Astrocyte (in vitro differentiated cells and primary cell): Measurements from ENCODE around the gene DLL1. TPM values are rescaled to one million over a fixed set of nuclear protein-coding genes. Genes with fewer than 3 reads are reported as not detected.

ENCODE experiments used
- DNase-seq: peaks from one replicate; pipeline ENCODE4 v3.0.0-alpha.2; 2010; ENCODE audit warnings: low read depth
- FAIRE-seq: peaks from 2 replicates; lab custom pipeline; 2011; peaks lifted over from hg19 to GRCh38; lab: Jason Lieb, UNC
- H2AFZ ChIP-seq: 2 replicates; pipeline ENCODE4 v1.6.0; 2012; ENCODE audit warnings: low read depth, low read length, inconsistent platforms
- H3K27ac ChIP-seq: 2 replicates; pipeline ENCODE4 v1.5.1; 2011; ENCODE audit warnings: low read depth, low read length, inconsistent platforms
- H3K27me3 ChIP-seq: 2 replicates; pipeline ENCODE4 v1.6.0; 2011; ENCODE audit warnings: low read length, inconsistent platforms; ENCODE audit not compliant: insufficient read depth
- H3K36me3 ChIP-seq: 2 replicates; pipeline ENCODE4 v1.5.1; 2011; ENCODE audit warnings: low read length, inconsistent platforms; ENCODE audit not compliant: insufficient read depth
- H3K4me1 ChIP-seq: 2 replicates; pipeline ENCODE4 v1.5.1; 2011; ENCODE audit warnings: low read length, inconsistent platforms; ENCODE audit not compliant: insufficient read depth
- H3K4me2 ChIP-seq: 2 replicates; pipeline ENCODE4 v1.6.0; 2012; ENCODE audit warnings: low read length, inconsistent platforms
- H3K4me3 ChIP-seq: 2 replicates; pipeline ENCODE4 v1.5.1; 2011; ENCODE audit warnings: low read depth, mild to moderate bottlenecking, low read length, inconsistent platforms; ENCODE audit not compliant: insufficient read depth
- H3K79me2 ChIP-seq: 2 replicates; pipeline ENCODE4 v1.6.0; 2012; ENCODE audit warnings: mild to moderate bottlenecking, low read length, inconsistent platforms; ENCODE audit not compliant: insufficient read depth
- H3K9ac ChIP-seq: 2 replicates; pipeline ENCODE4 v1.6.0; 2012; ENCODE audit warnings: mild to moderate bottlenecking, low read length, inconsistent platforms
- H3K9me3 ChIP-seq: 2 replicates; pipeline ENCODE4 v1.5.1; 2012; ENCODE audit warnings: low read depth, mild to moderate bottlenecking, low read length, inconsistent platforms; ENCODE audit not compliant: insufficient read depth
- H4K20me1 ChIP-seq: 2 replicates; pipeline ENCODE4 v1.6.0; 2012; ENCODE audit warnings: low read length, inconsistent platforms; ENCODE audit not compliant: insufficient read depth
- H3K27ac Mint-ChIP-seq: one replicate; pipeline ENCODE4 v1.8.0; 2021; ENCODE audit warnings: mild to moderate bottlenecking, mixed read lengths; ENCODE audit not compliant: unreplicated experiment
- H3K27me3 Mint-ChIP-seq: one replicate; pipeline ENCODE4 v1.8.0; 2021; ENCODE audit warnings: low read depth, mixed read lengths; ENCODE audit not compliant: unreplicated experiment
- H3K36me3 Mint-ChIP-seq: one replicate; pipeline ENCODE4 v1.8.0; 2021; ENCODE audit warnings: low read depth, mixed read lengths; ENCODE audit not compliant: unreplicated experiment
- H3K4me1 Mint-ChIP-seq: one replicate; pipeline ENCODE4 v1.8.0; 2021; ENCODE audit warnings: low read depth, mixed read lengths; ENCODE audit not compliant: unreplicated experiment
- H3K4me3 Mint-ChIP-seq: one replicate; pipeline ENCODE4 v1.8.0; 2021; ENCODE audit warnings: mild to moderate bottlenecking, moderate library complexity, mixed read lengths; ENCODE audit not compliant: unreplicated experiment
- H3K9me3 Mint-ChIP-seq: one replicate; pipeline ENCODE4 v1.8.0; 2021; ENCODE audit warnings: mild to moderate bottlenecking, mixed read lengths; ENCODE audit not compliant: unreplicated experiment
- EZH2 ChIP-seq: IDR thresholded peaks from 2 replicates; pipeline ENCODE4 v1.6.1; 2012; ENCODE audit warnings: mild to moderate bottlenecking, low read length, inconsistent platforms; ENCODE audit not compliant: insufficient read depth
- total RNA-seq: library from RNA; stranded (reverse); gene quantifications from 2 replicates; pipeline ENCODE4 v1.2.1, GENCODE V29; 2021
- TF ChIP-seq, protein P1 (sequence below): IDR thresholded peaks from 2 replicates; pipeline ENCODE4 v1.5.1; 2011; ENCODE audit warnings: low read depth, mild to moderate bottlenecking, inconsistent platforms, low read length, moderate library complexity; ENCODE audit not compliant: insufficient read depth

Gene DLL1
- total RNA-seq, 1 donor from 2014 or later: 1.6 TPM

DNA sequence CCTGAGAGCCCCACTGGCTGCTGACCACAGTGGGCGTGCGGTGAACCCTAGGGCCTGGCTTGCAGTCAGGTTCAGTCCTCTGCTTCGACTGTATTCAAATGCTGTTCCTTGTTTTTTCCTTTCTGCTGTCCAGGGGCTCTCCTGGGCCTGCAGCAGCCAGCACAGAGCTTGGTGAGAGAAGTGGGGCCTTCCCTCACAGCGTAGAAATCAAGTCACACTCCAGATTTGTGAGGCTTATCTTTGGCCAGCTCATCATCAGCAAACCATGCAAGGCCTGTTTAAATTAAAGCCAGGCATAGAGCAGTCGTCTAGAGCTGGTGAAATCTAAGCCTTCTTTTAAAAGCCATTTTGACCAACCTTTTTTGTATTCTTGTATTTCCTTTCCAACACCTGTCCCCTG lies 24.1 kb upstream of the DLL1 start:
- no peaks in the 10 kb centered on the region for H3K27me3 ChIP-seq
- peaks cover 14% of the 10 kb centered on the region for H3K36me3 Mint-ChIP-seq
- TF ChIP-seq, protein P1, sequence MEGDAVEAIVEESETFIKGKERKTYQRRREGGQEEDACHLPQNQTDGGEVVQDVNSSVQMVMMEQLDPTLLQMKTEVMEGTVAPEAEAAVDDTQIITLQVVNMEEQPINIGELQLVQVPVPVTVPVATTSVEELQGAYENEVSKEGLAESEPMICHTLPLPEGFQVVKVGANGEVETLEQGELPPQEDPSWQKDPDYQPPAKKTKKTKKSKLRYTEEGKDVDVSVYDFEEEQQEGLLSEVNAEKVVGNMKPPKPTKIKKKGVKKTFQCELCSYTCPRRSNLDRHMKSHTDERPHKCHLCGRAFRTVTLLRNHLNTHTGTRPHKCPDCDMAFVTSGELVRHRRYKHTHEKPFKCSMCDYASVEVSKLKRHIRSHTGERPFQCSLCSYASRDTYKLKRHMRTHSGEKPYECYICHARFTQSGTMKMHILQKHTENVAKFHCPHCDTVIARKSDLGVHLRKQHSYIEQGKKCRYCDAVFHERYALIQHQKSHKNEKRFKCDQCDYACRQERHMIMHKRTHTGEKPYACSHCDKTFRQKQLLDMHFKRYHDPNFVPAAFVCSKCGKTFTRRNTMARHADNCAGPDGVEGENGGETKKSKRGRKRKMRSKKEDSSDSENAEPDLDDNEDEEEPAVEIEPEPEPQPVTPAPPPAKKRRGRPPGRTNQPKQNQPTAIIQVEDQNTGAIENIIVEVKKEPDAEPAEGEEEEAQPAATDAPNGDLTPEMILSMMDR: no peak
- TF ChIP-seq EZH2: no peak
- H3K27ac Mint-ChIP-seq: peak overlapping the region; percentile 34
- H4K20me1 ChIP-seq: peaks cover 85% of the 10 kb centered on the region
- peaks cover 7% of the 10 kb centered on the region for H3K36me3 ChIP-seq
- H3K79me2 ChIP-seq: peaks cover 96% of the 10 kb centered on the region
- no peak overlapping the region for H3K4me2 ChIP-seq
- FAIRE-seq: no peak
- DNase-seq: no peak
- H3K4me3 ChIP-seq: no peak overlapping the region
- H3K9me3 ChIP-seq: no peaks in the 10 kb centered on the region
- H3K4me1 ChIP-seq: no peaks in the 10 kb centered on the region
- H3K9me3 Mint-ChIP-seq: peaks cover 2% of the 10 kb centered on the region
- H2AFZ ChIP-seq: no peak overlapping the region
- no peak overlapping the region for H3K4me3 Mint-ChIP-seq
- H3K4me1 Mint-ChIP-seq: peaks cover 24% of the 10 kb centered on the region
- no peaks in the 10 kb centered on the region for H3K27me3 Mint-ChIP-seq
- no peak overlapping the region for H3K27ac ChIP-seq
- H3K9ac ChIP-seq: no peak overlapping the region

DNA sequence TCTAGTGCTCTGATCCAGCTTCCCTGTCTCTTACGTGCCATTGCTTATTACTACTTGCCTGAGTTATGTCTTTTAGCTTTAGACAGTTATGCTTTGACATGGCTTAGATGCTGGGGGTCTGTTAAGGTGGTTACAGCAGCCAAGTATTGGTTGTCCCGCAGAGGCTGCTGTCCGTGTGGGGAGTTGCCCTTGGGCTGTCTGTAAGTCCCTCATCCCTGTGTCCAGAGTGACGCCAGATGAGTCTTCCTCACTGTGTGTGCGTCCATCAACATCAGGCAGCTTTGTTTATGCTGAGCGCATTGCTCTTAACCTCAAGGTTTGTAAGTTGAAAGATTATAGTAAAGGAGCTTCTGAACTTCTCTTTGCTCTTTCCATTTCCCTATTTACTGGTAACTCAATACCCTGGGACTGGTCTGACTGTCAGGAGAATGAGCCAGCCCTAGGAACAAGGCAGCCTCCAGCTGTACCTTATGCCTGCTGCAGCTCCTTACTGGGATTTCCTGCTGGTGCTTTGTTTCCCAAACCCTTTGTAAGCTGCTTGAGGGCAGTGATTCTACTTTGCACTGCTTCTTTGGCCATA lies 22.9 kb upstream of the DLL1 start:
- Histone ChIP-seq H3K4me1 (no peaks in the 10 kb centered on the region), H3K79me2 (peaks cover 98% of the 10 kb centered on the region), H3K9ac (no peak overlapping the region), H3K4me3 (no peak overlapping the region), H3K4me2 (no peak overlapping the region), H3K27me3 (no peaks in the 10 kb centered on the region), H3K27ac (no peak overlapping the region), H2AFZ (no peak overlapping the region), H3K9me3 (no peaks in the 10 kb centered on the region), H3K36me3 (peaks cover 7% of the 10 kb centered on the region), H4K20me1 (peaks cover 83% of the 10 kb centered on the region)
- Mint-ChIP-seq H3K36me3 (peaks cover 14% of the 10 kb centered on the region), H3K4me1 (peaks cover 28% of the 10 kb centered on the region), H3K4me3 (no peak overlapping the region), H3K9me3 (peaks cover 2% of the 10 kb centered on the region), H3K27me3 (no peaks in the 10 kb centered on the region), H3K27ac (peak overlapping the region; percentile 55)
- no peak for DNase-seq
- FAIRE-seq: no peak
- TF ChIP-seq, protein P1: no peak

DNA sequence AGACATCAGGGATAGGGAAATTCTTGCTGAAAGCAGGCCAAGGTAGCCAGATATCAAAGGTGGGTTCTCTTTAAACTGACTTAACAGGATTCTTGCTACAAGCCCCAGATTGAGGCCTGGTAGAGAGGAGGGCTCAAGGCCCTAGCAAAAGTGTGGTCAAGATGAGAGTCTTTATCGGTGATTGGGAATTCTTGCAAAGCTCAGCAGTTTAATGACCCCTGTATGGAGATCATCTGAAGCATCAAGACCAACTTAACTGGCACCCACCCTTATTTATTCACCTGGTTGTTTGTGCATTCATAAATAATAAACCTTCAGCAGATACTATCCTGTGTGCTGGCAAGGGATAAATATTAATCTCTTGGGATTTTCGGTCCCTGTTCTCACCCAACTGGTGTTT lies 22.0 kb upstream of the DLL1 start:
- no peak for TF ChIP-seq EZH2
- TF ChIP-seq, protein P1: no peak
- peaks cover 2% of the 10 kb centered on the region for H3K9me3 Mint-ChIP-seq
- peaks cover 12% of the 10 kb centered on the region for H3K36me3 Mint-ChIP-seq
- peaks cover 5% of the 10 kb centered on the region for H3K36me3 ChIP-seq
- H3K27me3 ChIP-seq: no peaks in the 10 kb centered on the region
- H3K4me1 Mint-ChIP-seq: peaks cover 35% of the 10 kb centered on the region
- H3K4me1 ChIP-seq: peaks cover 8% of the 10 kb centered on the region
- H3K9ac ChIP-seq: no peak overlapping the region
- no peaks in the 10 kb centered on the region for H3K9me3 ChIP-seq
- peaks cover 98% of the 10 kb centered on the region for H3K79me2 ChIP-seq
- H3K4me3 ChIP-seq: no peak overlapping the region
- H3K4me2 ChIP-seq: no peak overlapping the region
- FAIRE-seq: no peak
- no peak overlapping the region for H3K27ac ChIP-seq
- H3K27me3 Mint-ChIP-seq: no peaks in the 10 kb centered on the region
- no peak overlapping the region for H3K27ac Mint-ChIP-seq
- H4K20me1 ChIP-seq: peaks cover 88% of the 10 kb centered on the region
- no peak overlapping the region for H2AFZ ChIP-seq
- no peak overlapping the region for H3K4me3 Mint-ChIP-seq
- DNase-seq: no peak
